Lower leg skin (tissue), 3 donors: Measurements from ENCODE around the gene CCSER1.

ENCODE experiments used
- CTCF ChIP-seq, 3 donors: fragments of 450-650 bp; IDR thresholded peaks; one replicate each; pipeline ENCODE4 v1.5.1; 2016; ENCODE audit warnings: antibody characterized with exemption in 3 of 3, mild to moderate bottlenecking in 3 of 3, moderate library complexity in 2 of 3
- POLR2A ChIP-seq, 2 donors: fragments of 450-650 bp; IDR thresholded peaks; one replicate each; pipeline ENCODE4 v1.6.1; 2016 to 2017; ENCODE audit warnings: antibody characterized with exemption in 2 of 2, mild to moderate bottlenecking in 1 of 2, moderate library complexity in 1 of 2

GRCh38 chr4:91373546-91373945 lies 1246.4 kb downstream of the CCSER1 start:
- no peak for TF ChIP-seq CTCF (IDR thresholded peaks at IDR 0.05)
- no peak for TF ChIP-seq POLR2A (IDR thresholded peaks at IDR 0.05)
